Right forelimb (tissue), 1 donor: ENCODE data around the gene PHF5A.

Source experiments
- DNase-seq: peaks from one replicate; pipeline ENCODE4 v3.0.0-alpha.2; 2018

PHF5A gene

DNA sequence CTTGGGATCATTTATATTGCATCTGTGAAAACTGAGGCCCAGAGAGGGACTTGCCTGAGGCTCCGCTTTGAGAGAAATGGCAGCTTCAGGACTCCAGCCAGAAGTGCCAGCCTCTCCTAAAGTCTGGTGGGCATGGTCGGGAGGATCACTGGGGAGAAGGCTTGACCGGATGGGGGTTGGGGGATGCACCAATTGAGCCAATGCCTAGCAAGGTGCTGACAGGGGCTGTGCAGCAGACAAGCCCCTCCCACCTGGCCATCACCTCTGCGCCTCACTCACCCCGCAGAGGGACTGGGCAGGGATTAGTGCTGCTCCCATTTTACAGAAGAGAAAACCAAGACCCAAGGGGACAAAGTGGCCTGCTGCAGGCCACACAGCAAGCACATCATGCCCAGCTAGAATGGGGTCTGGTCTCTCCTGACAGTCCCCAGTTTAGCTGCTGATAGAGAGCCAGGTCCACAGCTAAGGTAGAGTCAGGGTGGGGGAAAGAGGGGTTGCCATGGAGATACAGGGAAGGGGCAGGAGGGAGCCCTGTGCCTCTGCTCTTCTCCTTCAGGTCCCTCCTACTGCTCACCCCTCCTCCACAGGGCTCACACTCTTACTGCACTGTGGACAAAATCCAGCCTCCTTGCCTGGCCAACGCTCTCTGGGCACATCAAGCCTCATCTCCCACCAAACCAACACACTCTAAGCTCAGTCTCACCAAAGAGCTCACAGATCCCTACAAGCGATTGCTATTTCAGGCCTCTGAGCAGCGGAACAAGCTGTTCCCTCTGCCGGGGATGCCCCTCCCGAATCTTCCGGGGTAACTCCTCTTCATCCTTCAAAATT lies 57.3 kb downstream of the PHF5A start:
- no peak for DNase-seq

DNA sequence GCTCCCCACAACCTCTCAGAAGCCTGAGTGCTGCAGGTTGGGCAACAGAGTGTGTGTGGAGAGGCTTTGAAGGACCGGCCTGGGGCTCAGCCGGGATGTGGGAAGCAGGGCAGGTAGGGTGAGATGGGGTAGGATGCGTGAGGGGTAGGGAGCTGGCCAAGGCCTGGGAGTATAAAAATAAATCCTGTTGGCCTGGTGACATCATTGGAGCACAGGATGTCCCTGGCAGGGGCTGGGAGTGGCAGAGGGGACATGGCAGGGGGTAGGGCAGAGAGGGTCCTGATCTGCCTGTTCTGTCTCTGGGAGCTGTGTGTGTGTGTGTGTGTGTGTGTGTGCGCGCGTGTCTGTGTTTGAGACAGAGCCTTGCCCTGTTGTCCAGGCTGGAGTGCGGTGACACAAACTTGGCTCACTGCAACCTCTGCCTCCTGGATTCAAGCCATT lies 58.2 kb downstream of the PHF5A start:
- no peak for DNase-seq
